HepG2 (cell line): ENCODE data around the gene MSI2. TPM values are rescaled to one million over a fixed set of nuclear protein-coding genes. Genes with fewer than 3 reads are reported as not detected.

Experiments used
- ADNP ChIP-seq: sonication (generic); formaldehyde crosslinking; IDR thresholded peaks from 2 replicates; pipeline ENCODE4 v1.4.0; 2020; ENCODE audit warnings: missing genetic modification reagents
- AGO2 ChIP-seq: fragments of 200-400 bp; formaldehyde crosslinking; optimal IDR thresholded peaks from 2 replicates; pipeline ENCODE3; 2017; ENCODE audit warnings: mild to moderate bottlenecking, low read depth, low read length, moderate library complexity
- ETS1 ChIP-seq: sonication (generic); formaldehyde crosslinking; IDR thresholded peaks from 2 replicates; pipeline ENCODE4 v1.4.0; 2020; ENCODE audit warnings: missing genetic modification reagents
- HNF4G ChIP-seq, 2 experiments: sonication (generic) in 1 of 2; formaldehyde crosslinking in 1 of 2; IDR thresholded peaks; 2 replicates each; pipeline versions ENCODE4 v1.4.0 to v1.6.1; 2011 to 2020; ENCODE audit warnings: borderline replicate concordance in 2 of 2, low read depth in 2 of 2, mild to moderate bottlenecking in 2 of 2, low read length in 1 of 2, missing genetic modification reagents in 1 of 2, moderate library complexity in 1 of 2
- LBX2 ChIP-seq: sonication (generic); formaldehyde crosslinking; IDR thresholded peaks from 2 replicates; pipeline ENCODE4 v1.5.0; 2020; ENCODE audit warnings: missing genetic modification reagents, mild to moderate bottlenecking, borderline replicate concordance
- PATZ1 ChIP-seq: sonication (generic); formaldehyde crosslinking; IDR thresholded peaks from 2 replicates; pipeline ENCODE4 v1.4.0; 2020; ENCODE audit warnings: missing genetic modification reagents
- REPIN1 ChIP-seq: sonication (generic); formaldehyde crosslinking; IDR thresholded peaks from 2 replicates; pipeline ENCODE4 v1.8.0; 2022; ENCODE audit warnings: missing genetic modification reagents, low read depth, mild to moderate bottlenecking, borderline replicate concordance
- SOX6 ChIP-seq, 2 experiments: fragments of 450-650 bp in 1 of 2; sonication (generic) in 1 of 2; formaldehyde crosslinking in 1 of 2; IDR thresholded peaks; 2 replicates each; pipeline versions ENCODE4 v1.4.0 to v1.6.1; 2017 to 2020; ENCODE audit warnings: antibody characterized with exemption in 1 of 2, mild to moderate bottlenecking in 1 of 2, missing genetic modification reagents in 1 of 2
- TBL1XR1 ChIP-seq: fragments of 150-350 bp; IDR thresholded peaks from 2 replicates; pipeline ENCODE4 v1.6.1; 2014; ENCODE audit warnings: borderline replicate concordance, low read length; ENCODE audit not compliant: partially characterized antibody
- ZHX2 ChIP-seq, 2 experiments: sonication (generic) in 1 of 2; formaldehyde crosslinking in 1 of 2; IDR thresholded peaks; 2 replicates each; pipeline versions ENCODE4 v1.6.1 to v1.9.0; 2014 to 2022; ENCODE audit warnings: antibody characterized with exemption in 1 of 2, borderline replicate concordance in 1 of 2, inconsistent platforms in 1 of 2, low read depth in 1 of 2, missing genetic modification reagents in 1 of 2
- ZNF205 ChIP-seq: IDR thresholded peaks from 2 replicates; pipeline ENCODE4 v1.6.1; 2018; ENCODE audit warnings: missing biosample characterization, missing genetic modification reagents
- ZNF543 ChIP-seq: sonication (generic); formaldehyde crosslinking; IDR thresholded peaks from 2 replicates; pipeline ENCODE4 v1.4.0; 2020; ENCODE audit warnings: mild to moderate bottlenecking, missing genetic modification reagents
- ZNF556 ChIP-seq: sonication (generic); formaldehyde crosslinking; IDR thresholded peaks from 2 replicates; pipeline ENCODE4 v1.4.0; 2020; ENCODE audit warnings: mild to moderate bottlenecking, missing genetic modification reagents, borderline replicate concordance
- ZNF615 ChIP-seq: sonication (generic); formaldehyde crosslinking; IDR thresholded peaks from 2 replicates; pipeline ENCODE4 v1.5.0; 2020; ENCODE audit warnings: mild to moderate bottlenecking, missing genetic modification reagents, borderline replicate concordance
- polyA plus RNA-seq, 8 experiments: library from polyadenylated mRNA; depleted of rRNA in 3 of 8; stranded (reverse) in 7 of 8; unstranded in 1 of 8; fragments of >200 nt; fragmentation: Illumina TruSeq in 4 of 8; extraction: Trizol in 4 of 8; gene quantifications; 2 replicates each; pipeline versions ENCODE4 v1.2.1 to v1.2.3, GENCODE V29; 2011 to 2016; ENCODE audit warnings: low read depth in 4 of 8, missing spikeins in 1 of 8, mixed read lengths in 1 of 8; ENCODE audit not compliant: insufficient read depth in 1 of 8
- total RNA-seq, 5 experiments: library from RNA; depleted of rRNA; stranded (reverse); fragments of >200 nt; fragmentation: Illumina TruSeq; extraction: Trizol; gene quantifications; 2 replicates each; pipeline ENCODE4 v1.2.3, GENCODE V29; 2016; ENCODE audit warnings: low read depth in 1 of 5

The MSI2 gene
- total and polyA plus RNA-seq, 2 of the 13 experiments (the other 11 are each of a cell fraction or from before 2014, with no cell fraction given), result 77.5 to 78.4 TPM

GRCh38 chr17:57577751-57578607 lies 321.7 kb downstream of the MSI2 start (continued):
- no peak for TF ChIP-seq ETS1 (CRISPR knock-in tag)
- TF ChIP-seq ZNF615, result peak; percentile 76; the same call in 1 of the 2 replicates
- no peak for TF ChIP-seq ZNF543 (CRISPR knock-in tag)
- TF ChIP-seq TBL1XR1, result no peak
- peak; percentile 99 for TF ChIP-seq PATZ1
- peak; percentile 43; the same call in 1 of the 2 replicates for TF ChIP-seq ZHX2 (IDR thresholded peaks at IDR 0.05; ENCODE audit: low read depth)
- TF ChIP-seq ZHX2 (CRISPR knock-in tag; IDR thresholded peaks at IDR 0.05; ENCODE audit: borderline replicate concordance), result no peak
- TF ChIP-seq SOX6 (IDR thresholded peaks at IDR 0.05), result no peak
- TF ChIP-seq SOX6 (CRISPR knock-in tag; IDR thresholded peaks at IDR 0.05), result peak; percentile 99
- no peak for TF ChIP-seq ZNF556 (CRISPR knock-in tag)
- TF ChIP-seq ADNP (CRISPR knock-in tag), result no peak
- no peak for TF ChIP-seq AGO2
- TF ChIP-seq ZNF205 (CRISPR knock-in tag), result peak; percentile 86; the same call in 1 of the 2 replicates
- TF ChIP-seq HNF4G (IDR thresholded peaks at IDR 0.05; ENCODE audit: borderline replicate concordance, low read depth, low read length), result peak; percentile 74; the same call in 1 of the 2 replicates
- TF ChIP-seq HNF4G (CRISPR knock-in tag; IDR thresholded peaks at IDR 0.05; ENCODE audit: borderline replicate concordance, low read depth), result peak; percentile 22; the same call in 1 of the 2 replicates
- TF ChIP-seq REPIN1 (CRISPR knock-in tag), result no peak; the same call in 1 of the 2 replicates
- no peak for TF ChIP-seq LBX2 (CRISPR knock-in tag)
